Measurements from ENCODE around the gene GCC1. TPM values are rescaled to one million over a fixed set of nuclear protein-coding genes. Genes with fewer than 3 reads are reported as not detected.

The GCC1 gene
- total RNA-seq, 1 experiment from 2014 or later: 22.0 TPM

- H3K27ac Mint-ChIP-seq (ENCODE audit: unreplicated experiment): no peak overlapping the region
- intact Hi-C loops (cut with micrococcal nuclease; ENCODE audit: unreplicated experiment): loop anchor here (10.0 kb wide), 1 partner anchor 633 kb away; no protein-coding TSS in a partner anchor
- CTCF ChIA-PET: no interaction called here
Observed at GRCh38 chr7:127581716-127582115, 3.7 kb downstream of the GCC1 start.

DNA sequence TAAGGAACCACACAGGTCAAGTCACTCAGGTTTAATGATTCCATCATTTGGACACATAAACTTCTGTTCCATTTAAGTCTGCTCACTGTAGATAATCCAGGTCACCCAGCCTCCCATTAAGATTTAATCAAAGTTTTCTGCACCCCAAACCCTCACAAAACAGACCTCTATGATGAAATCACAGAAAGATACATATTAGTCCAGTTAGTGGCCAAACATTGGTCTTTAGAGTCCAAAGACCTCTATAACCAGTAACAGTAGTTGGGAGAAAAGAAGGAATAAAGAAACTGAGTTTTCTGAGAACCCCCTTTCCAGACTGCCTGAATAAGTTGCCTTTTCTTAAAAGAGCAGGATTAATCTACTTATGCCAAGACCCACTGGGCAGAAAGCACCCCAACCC lies 4.8 kb downstream of the GCC1 start:
- no peaks in the 10 kb centered on the region for H3K9me3 Mint-ChIP-seq (ENCODE audit: low read depth, unreplicated experiment)
- DNase-seq: no peak
- peaks cover 14% of the 10 kb centered on the region for H3K36me3 Mint-ChIP-seq (ENCODE audit: insufficient read depth, unreplicated experiment)
- BruUV-seq (replicated peaks): no TSS peak
- H3K4me1 Mint-ChIP-seq (ENCODE audit: low read depth, unreplicated experiment): peaks cover 26% of the 10 kb centered on the region
- no peak overlapping the region for H3K27ac Mint-ChIP-seq (ENCODE audit: unreplicated experiment)
- intact Hi-C loops (cut with micrococcal nuclease; ENCODE audit: unreplicated experiment): loop anchor here (10.0 kb wide), 1 partner anchor 634 kb away; no protein-coding TSS in a partner anchor
- H3K27me3 Mint-ChIP-seq (ENCODE audit: unreplicated experiment): no peaks in the 10 kb centered on the region
- no peak overlapping the region for H3K4me3 Mint-ChIP-seq (ENCODE audit: low read depth, unreplicated experiment)
- TF ChIP-seq CTCF (IDR thresholded peaks at IDR 0.05; ENCODE audit: unreplicated experiment): no peak
- CTCF ChIA-PET: no interaction called here

More at GRCh38 chr7:127581716-127582115, 3.7 kb downstream of the GCC1 start:
- Mint-ChIP-seq H3K9me3 (ENCODE audit: low read depth, unreplicated experiment) (no peaks in the 10 kb centered on the region), H3K36me3 (ENCODE audit: insufficient read depth, unreplicated experiment) (peaks cover 22% of the 10 kb centered on the region), H3K4me1 (ENCODE audit: low read depth, unreplicated experiment) (peaks cover 33% of the 10 kb centered on the region), H3K27me3 (ENCODE audit: unreplicated experiment) (no peaks in the 10 kb centered on the region), H3K4me3 (ENCODE audit: low read depth, unreplicated experiment) (no peak overlapping the region)
- no TSS peak for BruUV-seq (replicated peaks)
- TF ChIP-seq CTCF (IDR thresholded peaks at IDR 0.05; ENCODE audit: unreplicated experiment): no peak
- DNase-seq: no peak

DNA sequence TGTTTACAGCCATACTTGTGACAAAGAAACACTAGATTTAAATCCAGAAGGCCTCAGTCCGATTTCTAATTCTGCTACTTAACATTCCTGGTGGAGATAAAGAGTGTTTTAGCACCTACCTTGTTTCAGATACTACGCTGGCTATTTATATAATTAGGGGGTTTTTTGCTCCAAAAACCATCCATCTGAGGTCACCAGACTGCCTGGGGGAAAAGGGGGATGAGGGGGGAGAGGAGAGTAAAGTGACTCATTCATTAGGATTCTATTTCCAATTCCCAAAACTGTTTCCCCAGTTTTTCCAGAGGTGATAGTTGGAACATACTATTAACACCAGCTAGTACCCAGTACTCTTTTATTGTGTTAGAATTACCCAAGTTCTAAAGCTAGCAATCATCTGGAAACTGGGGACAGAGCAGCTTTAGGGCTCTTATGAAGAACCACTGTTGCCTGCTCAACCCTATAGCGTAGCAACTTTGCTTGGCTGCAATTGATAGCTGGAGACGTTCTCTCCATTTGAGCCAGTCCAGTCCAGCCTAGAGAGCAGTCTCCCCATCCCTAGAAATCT lies 6.6 kb downstream of the GCC1 start:
- no peaks in the 10 kb centered on the region for H3K27me3 Mint-ChIP-seq (ENCODE audit: unreplicated experiment)
- no TSS peak for BruUV-seq (replicated peaks)
- peaks cover 14% of the 10 kb centered on the region for H3K4me1 Mint-ChIP-seq (ENCODE audit: low read depth, unreplicated experiment)
- no peaks in the 10 kb centered on the region for H3K36me3 Mint-ChIP-seq (ENCODE audit: insufficient read depth, unreplicated experiment)
- no peak overlapping the region for H3K4me3 Mint-ChIP-seq (ENCODE audit: low read depth, unreplicated experiment)
- intact Hi-C loops (cut with micrococcal nuclease; ENCODE audit: unreplicated experiment): no loop called here
- no peaks in the 10 kb centered on the region for H3K9me3 Mint-ChIP-seq (ENCODE audit: low read depth, unreplicated experiment)
- TF ChIP-seq CTCF (IDR thresholded peaks at IDR 0.05; ENCODE audit: unreplicated experiment): no peak
- no peak for DNase-seq
- no peak overlapping the region for H3K27ac Mint-ChIP-seq (ENCODE audit: unreplicated experiment)
- CTCF ChIA-PET: no interaction called here

DNA sequence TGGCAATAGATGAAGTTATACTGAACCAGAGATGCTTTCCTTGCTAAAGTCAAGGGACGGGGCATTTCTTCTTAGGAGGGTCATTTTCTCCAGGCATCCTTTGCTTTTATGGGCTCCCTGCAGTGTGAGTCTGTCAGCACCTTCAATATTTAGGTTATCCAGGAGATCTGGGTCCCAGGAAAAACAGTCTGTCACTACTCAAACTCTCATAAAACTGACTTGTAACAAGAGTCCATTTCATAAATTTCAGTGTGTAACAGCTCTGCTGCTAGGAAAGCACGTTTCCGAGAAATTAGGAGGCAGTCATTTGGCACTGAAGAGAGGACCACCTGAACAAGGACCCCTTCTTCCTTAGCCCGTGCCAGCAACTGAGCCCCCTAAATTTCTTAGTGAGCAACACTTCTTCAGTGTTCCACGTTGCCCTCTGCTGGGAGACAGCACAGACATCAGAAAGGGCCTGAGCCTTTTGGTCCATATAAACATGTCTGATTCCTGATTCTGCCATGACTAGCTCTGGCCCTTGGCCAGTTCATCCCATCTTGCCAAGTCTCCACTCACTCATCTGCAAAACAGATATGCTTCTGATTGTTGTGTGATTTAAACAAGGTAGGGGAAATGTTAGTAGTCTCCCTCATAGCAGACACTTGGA lies 7.2 kb downstream of the GCC1 start:
- H3K27ac Mint-ChIP-seq (ENCODE audit: unreplicated experiment): no peak overlapping the region

More for the DNA sequence above, 7.2 kb downstream of the GCC1 start:
- DNase-seq: no peak
- no peak overlapping the region for H3K4me3 Mint-ChIP-seq (ENCODE audit: low read depth, unreplicated experiment)
- H3K27me3 Mint-ChIP-seq (ENCODE audit: unreplicated experiment): no peaks in the 10 kb centered on the region
- H3K4me1 Mint-ChIP-seq (ENCODE audit: low read depth, unreplicated experiment): peaks cover 8% of the 10 kb centered on the region
- CTCF ChIA-PET: no interaction called here
- no TSS peak for BruUV-seq (replicated peaks)
- TF ChIP-seq CTCF (IDR thresholded peaks at IDR 0.05; ENCODE audit: unreplicated experiment): no peak
- no peaks in the 10 kb centered on the region for H3K9me3 Mint-ChIP-seq (ENCODE audit: low read depth, unreplicated experiment)
- no peaks in the 10 kb centered on the region for H3K36me3 Mint-ChIP-seq (ENCODE audit: insufficient read depth, unreplicated experiment)
- intact Hi-C loops (cut with micrococcal nuclease; ENCODE audit: unreplicated experiment): no loop called here
